H9 (cell line): ENCODE data around the gene CSMD2. TPM values are rescaled to one million over a fixed set of nuclear protein-coding genes. Genes with fewer than 3 reads are reported as not detected.
A peak's percentile ranks its signal among the peaks of the same experiment; 100 is the strongest.

Experiments
- DNase-seq: peaks from one replicate; pipeline ENCODE4 v3.0.0-alpha.2; 2017
- H2AFZ ChIP-seq: one replicate; pipeline ENCODE4 v1.6.1; 2013; ENCODE audit warnings: mild to moderate bottlenecking, low read length, control low read depth, moderate library complexity
- H2AK5ac ChIP-seq: 2 replicates; pipeline ENCODE4 v1.6.1; 2013; ENCODE audit warnings: low read length, control low read depth, mixed read lengths; ENCODE audit not compliant: insufficient read length
- H2BK120ac ChIP-seq: one replicate; pipeline ENCODE4 v1.6.1; 2013; ENCODE audit warnings: low read depth, mild to moderate bottlenecking, low read length, control low read depth, inconsistent platforms; ENCODE audit not compliant: poor library complexity, severe bottlenecking
- H2BK12ac ChIP-seq: 2 replicates; pipeline ENCODE4 v1.6.1; 2013; ENCODE audit warnings: low read length, control low read depth, mixed read lengths, low read depth; ENCODE audit not compliant: insufficient read length
- H2BK15ac ChIP-seq: 2 replicates; pipeline ENCODE4 v1.6.1; 2013; ENCODE audit warnings: low read depth, low read length, control low read depth
- H2BK20ac ChIP-seq: one replicate; pipeline ENCODE4 v1.6.1; 2013; ENCODE audit warnings: low read depth, mild to moderate bottlenecking, low read length, control low read depth, inconsistent platforms; ENCODE audit not compliant: poor library complexity, severe bottlenecking
- H2BK5ac ChIP-seq: 2 replicates; pipeline ENCODE4 v1.6.1; 2013; ENCODE audit warnings: low read length, control low read depth, mixed read lengths; ENCODE audit not compliant: insufficient read length
- H3K14ac ChIP-seq: 2 replicates; pipeline ENCODE4 v1.6.1; 2013; ENCODE audit warnings: low read length, control low read depth; ENCODE audit not compliant: insufficient read depth
- H3K18ac ChIP-seq: 2 replicates; pipeline ENCODE4 v1.6.1; 2013; ENCODE audit warnings: low read depth, mild to moderate bottlenecking, mixed read lengths, low read length, control low read depth; ENCODE audit not compliant: insufficient read length
- H3K23ac ChIP-seq: 2 replicates; pipeline ENCODE4 v1.6.1; 2013; ENCODE audit warnings: low read length, control low read depth, mixed read lengths, low read depth; ENCODE audit not compliant: insufficient read length
- H3K23me2 ChIP-seq: 2 replicates; pipeline ENCODE4 v1.6.1; 2013; ENCODE audit warnings: low read depth, mild to moderate bottlenecking, mixed read lengths, low read length, control low read depth; ENCODE audit not compliant: insufficient read length, poor library complexity, severe bottlenecking
- H3K27ac ChIP-seq: 2 replicates; pipeline ENCODE4 v1.5.1; 2013; ENCODE audit warnings: low read length, control low read depth, mixed read lengths, low read depth; ENCODE audit not compliant: insufficient read length
- H3K27me3 ChIP-seq: 2 replicates; pipeline ENCODE4 v1.6.1; 2013; ENCODE audit warnings: low read length, control low read depth, inconsistent platforms; ENCODE audit not compliant: insufficient read depth
- H3K4ac ChIP-seq: 2 replicates; pipeline ENCODE4 v1.6.1; 2013; ENCODE audit warnings: low read depth, mild to moderate bottlenecking, control low read depth, inconsistent platforms, low read length, moderate library complexity
- H3K4me1 ChIP-seq: 2 replicates; pipeline ENCODE4 v1.6.1; 2013; ENCODE audit warnings: low read length, control low read depth, inconsistent platforms; ENCODE audit not compliant: insufficient read depth
- H3K4me2 ChIP-seq: 2 replicates; pipeline ENCODE4 v1.6.1; 2013; ENCODE audit warnings: low read length, control low read depth, mixed read lengths; ENCODE audit not compliant: insufficient read length, insufficient read depth
- H3K56ac ChIP-seq: 2 replicates; pipeline ENCODE4 v1.6.1; 2013; ENCODE audit warnings: low read depth, mild to moderate bottlenecking, mixed read lengths, low read length, control low read depth; ENCODE audit not compliant: insufficient read length
- H3K79me1 ChIP-seq: 2 replicates; pipeline ENCODE4 v1.6.1; 2013; ENCODE audit warnings: low read depth, mild to moderate bottlenecking, moderate library complexity, low read length, control low read depth, inconsistent platforms; ENCODE audit not compliant: insufficient read depth, poor library complexity, severe bottlenecking
- H3K79me2 ChIP-seq: 2 replicates; pipeline ENCODE4 v1.6.1; 2013; ENCODE audit warnings: low read length, control low read depth, inconsistent platforms; ENCODE audit not compliant: insufficient read depth
- H3K9ac ChIP-seq: 2 replicates; pipeline ENCODE4 v1.6.1; 2013; ENCODE audit warnings: low read length, control low read depth, mixed read lengths; ENCODE audit not compliant: insufficient read length; ENCODE audit errors: extremely low read depth
- H3K9me3 ChIP-seq: one replicate; pipeline ENCODE4 v1.6.1; 2013; ENCODE audit warnings: low read depth, low read length, inconsistent platforms; ENCODE audit not compliant: control insufficient read depth
- H3T11ph ChIP-seq: one replicate; pipeline ENCODE4 v1.6.1; 2013; ENCODE audit warnings: mild to moderate bottlenecking, low read length, control low read depth, inconsistent platforms
- H4K20me1 ChIP-seq: one replicate; pipeline ENCODE4 v1.6.1; 2013; ENCODE audit not compliant: control insufficient read depth, insufficient read length, insufficient read depth
- H4K5ac ChIP-seq: 2 replicates; pipeline ENCODE4 v1.6.1; 2013; ENCODE audit warnings: low read depth, mild to moderate bottlenecking, mixed read lengths, low read length, control low read depth; ENCODE audit not compliant: insufficient read length
- H4K8ac ChIP-seq: replicated peaks from 2 replicates; pipeline ENCODE4 v1.6.1; 2013; ENCODE audit warnings: low read length, control low read depth, mixed read lengths, low read depth; ENCODE audit not compliant: insufficient read length
- H4K91ac ChIP-seq: 2 replicates; pipeline ENCODE4 v1.6.1; 2013; ENCODE audit warnings: low read depth, mild to moderate bottlenecking, moderate library complexity, mixed read lengths, low read length, control low read depth; ENCODE audit not compliant: insufficient read length
- H3K27ac Mint-ChIP-seq, 3 experiments: 2 replicates in 2 of 3; 3 replicates in 1 of 3; pipeline ENCODE4 v1.8.0; 2020 to 2021; ENCODE audit warnings: mixed read lengths in 3 of 3, mild to moderate bottlenecking in 1 of 3, moderate library complexity in 1 of 3
- H3K27me3 Mint-ChIP-seq: 2 replicates; pipeline ENCODE4 v1.8.0; 2021; ENCODE audit warnings: low read depth, mild to moderate bottlenecking, moderate library complexity, mixed read lengths
- H3K36me3 Mint-ChIP-seq, 3 experiments: 2 replicates in 2 of 3; 3 replicates in 1 of 3; pipeline ENCODE4 v1.8.0; 2020 to 2021; ENCODE audit warnings: low read depth in 3 of 3, mixed read lengths in 3 of 3; ENCODE audit not compliant: insufficient read depth in 1 of 3
- H3K4me1 Mint-ChIP-seq, 2 experiments: 2 replicates each; pipeline ENCODE4 v1.8.0; 2020; ENCODE audit warnings: mixed read lengths in 2 of 2
- H3K4me3 Mint-ChIP-seq, 2 experiments: 2 replicates in 1 of 2; 3 replicates in 1 of 2; pipeline ENCODE4 v1.8.0; 2020 to 2021; ENCODE audit warnings: mild to moderate bottlenecking in 2 of 2, mixed read lengths in 2 of 2, moderate library complexity in 1 of 2
- H3K9me3 Mint-ChIP-seq, 2 experiments: 2 replicates in 1 of 2; 3 replicates in 1 of 2; pipeline ENCODE4 v1.8.0; 2020; ENCODE audit warnings: mild to moderate bottlenecking in 2 of 2, mixed read lengths in 2 of 2, moderate library complexity in 1 of 2
- CTCF ChIP-seq: fragments of 200-600 bp; sonication (generic); conservative IDR thresholded peaks from 3 replicates; pipeline ENCODE4 v1.8.0; 2021; ENCODE audit warnings: antibody characterized with exemption, mild to moderate bottlenecking
- WGBS: extraction: QIAGEN DNeasy Blood & Tissue Kit; methylation state at CpG from one replicate; pipeline ENCODE4 v1.1.7; 2013; ENCODE audit warnings: missing lambda C conversion rate, low lambda C conversion rate, mixed read lengths; ENCODE audit not compliant: insufficient read length; ENCODE audit errors: extremely low coverage; 5-methylcytosine and 5-hydroxymethylcytosine counted together
- total RNA-seq: library from RNA; stranded (reverse); gene quantifications from 2 replicates; pipeline ENCODE4 v1.2.1, GENCODE V29; 2021

The CSMD2 gene
- total RNA-seq, 1 experiment from 2014 or later: 6.4 TPM

GRCh38 chr1:34057347-34058130, 107.5 kb downstream of the CSMD2 start:
- Histone ChIP-seq H4K8ac (no peak overlapping the region), H3K18ac (no peak overlapping the region), H3K27me3 (no peaks in the 10 kb centered on the region), H3K9ac (no peak overlapping the region), H3K56ac (no peak overlapping the region), H3K23ac (no peak overlapping the region), H3K4me1 (no peaks in the 10 kb centered on the region), H3K79me1 (no peaks in the 10 kb centered on the region), H2BK120ac (no peak overlapping the region), H3K4me2 (no peak overlapping the region), H2BK15ac (no peak overlapping the region), H3T11ph (no peak overlapping the region), H4K5ac (no peak overlapping the region), H3K9me3 (no peaks in the 10 kb centered on the region), H2AFZ (no peak overlapping the region), H2AK5ac (no peak overlapping the region), H3K4ac (no peak overlapping the region), H2BK5ac (no peak overlapping the region), H3K14ac (no peak overlapping the region), H3K79me2 (no peaks in the 10 kb centered on the region), H3K23me2 (no peaks in the 10 kb centered on the region), H3K27ac (no peak overlapping the region), H2BK20ac (no peak overlapping the region), H4K20me1 (no peaks in the 10 kb centered on the region), H2BK12ac (no peak overlapping the region), H4K91ac (no peak overlapping the region)
- no peak for TF ChIP-seq CTCF
- no CpG with 5 or more reads among the region's 11 CpGs for WGBS
- H3K4me1 Mint-ChIP-seq: peaks cover 19 to 20% of the 10 kb centered on the region in 2 experiments
- H3K4me3 Mint-ChIP-seq: no peak overlapping the region
- DNase-seq: peak; percentile 59
- no peaks in the 10 kb centered on the region; the same call in 1 of the 2 replicates for H3K27me3 Mint-ChIP-seq
- H3K9me3 Mint-ChIP-seq: peaks cover 0 to under 1% of the 10 kb centered on the region in 2 experiments; a peak in 1 of 5 replicates
- peak overlapping the region; percentile 34 to 60 (median 58); a peak in 3 of 7 replicates for H3K27ac Mint-ChIP-seq
- H3K36me3 Mint-ChIP-seq: peaks cover under 1 to 5% (median 4%) of the 10 kb centered on the region in 3 experiments; a peak in 4 of 7 replicates
